Measurements from ENCODE around the gene MARCHF3. TPM values are rescaled to one million over a fixed set of nuclear protein-coding genes. Genes with fewer than 3 reads are reported as not detected.

The MARCHF3 gene
- polyA plus RNA-seq, 1 donor from 2014 or later = 3.9 TPM

GRCh38 chr5:126884269-126884819, 146.0 kb downstream of the MARCHF3 start:
- no peak for TF ChIP-seq SMC3 (conservative IDR thresholded peaks at IDR 0.05; ENCODE audit: poor library complexity)
- no peak for TF ChIP-seq POLR2AphosphoS5 (IDR thresholded peaks at IDR 0.05)
- no peak for TF ChIP-seq CTCF (IDR thresholded peaks at IDR 0.05; ENCODE audit: poor library complexity, severe bottlenecking)
- TF ChIP-seq RAD21 (conservative IDR thresholded peaks at IDR 0.05) = no peak
- TF ChIP-seq TAF1 (IDR thresholded peaks at IDR 0.05; ENCODE audit: low read depth) = no peak
- TF ChIP-seq REST (IDR thresholded peaks at IDR 0.05; ENCODE audit: borderline replicate concordance) = no peak
- no peak for TF ChIP-seq MXI1 (conservative IDR thresholded peaks at IDR 0.05; ENCODE audit: poor library complexity, severe bottlenecking)
- Histone ChIP-seq H3K9me3 (ENCODE audit: low read length) (no peaks in the 10 kb centered on the region), H3K9me2 (ENCODE audit: insufficient read depth, low read length) (no peaks in the 10 kb centered on the region), H4K20me1 (ENCODE audit: insufficient read depth) (no peaks in the 10 kb centered on the region), H3K79me2 (replicated peaks; ENCODE audit: insufficient read depth, low read length) (no peaks in the 10 kb centered on the region), H3K36me3 (ENCODE audit: insufficient read depth, low read length) (no peaks in the 10 kb centered on the region), H3K4me2 (ENCODE audit: low read length) (no peak overlapping the region), H2AFZ (ENCODE audit: low read depth, low read length) (no peak overlapping the region), H3F3A (ENCODE audit: insufficient read depth, low read length, poor library complexity, severe bottlenecking) (no peaks in the 10 kb centered on the region), H3K27me3 (ENCODE audit: insufficient read depth, low read depth, low read length) (no peaks in the 10 kb centered on the region), H3K9ac (ENCODE audit: low read length) (no peak overlapping the region), H3K4me3 (ENCODE audit: low read length) (no peak overlapping the region), H3K27ac (ENCODE audit: low read length) (no peak overlapping the region)

- H3K36me3 ChIP-seq (ENCODE audit: insufficient read depth, low read length) = no peaks in the 10 kb centered on the region
- H3K9me3 ChIP-seq (ENCODE audit: low read length) = no peaks in the 10 kb centered on the region
- H2AFZ ChIP-seq (ENCODE audit: low read depth, low read length) = no peak overlapping the region
- no peak overlapping the region for H3K4me3 ChIP-seq (ENCODE audit: low read length)
- no peak for TF ChIP-seq POLR2AphosphoS5 (IDR thresholded peaks at IDR 0.05)
- TF ChIP-seq CTCF (IDR thresholded peaks at IDR 0.05; ENCODE audit: poor library complexity, severe bottlenecking) = no peak
- H4K20me1 ChIP-seq (ENCODE audit: insufficient read depth) = no peaks in the 10 kb centered on the region
- no peaks in the 10 kb centered on the region for H3K27me3 ChIP-seq (ENCODE audit: insufficient read depth, low read depth, low read length)
- H3K4me2 ChIP-seq (ENCODE audit: low read length) = no peak overlapping the region
- H3K27ac ChIP-seq (ENCODE audit: low read length) = no peak overlapping the region
- H3K79me2 ChIP-seq (replicated peaks; ENCODE audit: insufficient read depth, low read length) = no peaks in the 10 kb centered on the region
- no peaks in the 10 kb centered on the region for H3K9me2 ChIP-seq (ENCODE audit: insufficient read depth, low read length)
- no peaks in the 10 kb centered on the region for H3F3A ChIP-seq (ENCODE audit: insufficient read depth, low read length, poor library complexity, severe bottlenecking)
- H3K9ac ChIP-seq (ENCODE audit: low read length) = no peak overlapping the region
These were observed 146.7 kb downstream of the MARCHF3 start for GRCh38 chr5:126883564-126884245.

Data from neural cell (in vitro differentiated cells).